GM19372 (cell line): ENCODE data around the gene MAGEE1.

ENCODE experiments used
- ATAC-seq: cut with Tn5 transposase; IDR thresholded peaks from one replicate; pipeline ENCODE4 v1.9.1; 2021; ENCODE audit warnings: mild to moderate bottlenecking, low read depth, moderate library complexity; ENCODE audit not compliant: unreplicated experiment

MAGEE1 gene, protein sequence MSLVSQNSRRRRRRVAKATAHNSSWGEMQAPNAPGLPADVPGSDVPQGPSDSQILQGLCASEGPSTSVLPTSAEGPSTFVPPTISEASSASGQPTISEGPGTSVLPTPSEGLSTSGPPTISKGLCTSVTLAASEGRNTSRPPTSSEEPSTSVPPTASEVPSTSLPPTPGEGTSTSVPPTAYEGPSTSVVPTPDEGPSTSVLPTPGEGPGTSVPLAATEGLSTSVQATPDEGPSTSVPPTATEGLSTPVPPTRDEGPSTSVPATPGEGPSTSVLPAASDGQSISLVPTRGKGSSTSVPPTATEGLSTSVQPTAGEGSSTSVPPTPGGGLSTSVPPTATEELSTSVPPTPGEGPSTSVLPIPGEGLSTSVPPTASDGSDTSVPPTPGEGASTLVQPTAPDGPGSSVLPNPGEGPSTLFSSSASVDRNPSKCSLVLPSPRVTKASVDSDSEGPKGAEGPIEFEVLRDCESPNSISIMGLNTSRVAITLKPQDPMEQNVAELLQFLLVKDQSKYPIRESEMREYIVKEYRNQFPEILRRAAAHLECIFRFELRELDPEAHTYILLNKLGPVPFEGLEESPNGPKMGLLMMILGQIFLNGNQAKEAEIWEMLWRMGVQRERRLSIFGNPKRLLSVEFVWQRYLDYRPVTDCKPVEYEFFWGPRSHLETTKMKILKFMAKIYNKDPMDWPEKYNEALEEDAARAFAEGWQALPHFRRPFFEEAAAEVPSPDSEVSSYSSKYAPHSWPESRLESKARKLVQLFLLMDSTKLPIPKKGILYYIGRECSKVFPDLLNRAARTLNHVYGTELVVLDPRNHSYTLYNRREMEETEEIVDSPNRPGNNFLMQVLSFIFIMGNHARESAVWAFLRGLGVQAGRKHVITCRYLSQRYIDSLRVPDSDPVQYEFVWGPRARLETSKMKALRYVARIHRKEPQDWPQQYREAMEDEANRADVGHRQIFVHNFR

DNA sequence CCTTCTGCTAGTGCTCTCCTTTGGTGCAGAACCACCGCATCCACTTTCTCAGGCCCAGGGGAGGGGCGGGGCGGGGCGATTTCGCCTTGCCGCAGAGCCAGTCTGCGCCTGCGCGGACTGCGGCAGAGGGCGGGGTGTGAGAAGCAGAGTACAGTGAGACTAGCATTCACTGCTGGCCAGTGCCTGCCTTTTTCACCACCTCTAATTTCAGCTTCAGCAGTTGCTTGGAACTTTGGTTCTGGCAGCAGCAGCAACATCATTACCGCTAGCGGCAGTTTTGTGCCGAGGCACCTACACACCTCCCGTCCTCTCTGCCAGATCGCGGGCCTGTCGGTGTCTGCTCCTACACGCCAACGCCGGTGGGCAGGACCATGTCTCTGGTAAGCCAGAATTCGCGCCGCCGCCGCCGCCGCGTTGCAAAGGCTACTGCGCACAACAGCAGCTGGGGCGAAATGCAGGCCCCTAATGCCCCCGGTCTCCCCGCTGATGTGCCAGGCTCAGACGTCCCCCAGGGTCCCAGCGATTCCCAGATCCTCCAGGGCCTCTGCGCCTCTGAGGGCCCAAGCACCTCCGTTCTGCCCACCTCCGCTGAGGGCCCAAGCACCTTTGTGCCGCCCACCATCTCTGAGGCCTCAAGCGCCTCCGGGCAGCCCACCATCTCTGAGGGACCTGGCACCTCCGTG is at the start of gene MAGEE1:
MAGEE1 (plus strand) TSS at position 151 of the 683 bp plus-strand sequence; CDS start at position 372, 221 bp downstream.
- ATAC-seq, result peak; percentile 81

DNA sequence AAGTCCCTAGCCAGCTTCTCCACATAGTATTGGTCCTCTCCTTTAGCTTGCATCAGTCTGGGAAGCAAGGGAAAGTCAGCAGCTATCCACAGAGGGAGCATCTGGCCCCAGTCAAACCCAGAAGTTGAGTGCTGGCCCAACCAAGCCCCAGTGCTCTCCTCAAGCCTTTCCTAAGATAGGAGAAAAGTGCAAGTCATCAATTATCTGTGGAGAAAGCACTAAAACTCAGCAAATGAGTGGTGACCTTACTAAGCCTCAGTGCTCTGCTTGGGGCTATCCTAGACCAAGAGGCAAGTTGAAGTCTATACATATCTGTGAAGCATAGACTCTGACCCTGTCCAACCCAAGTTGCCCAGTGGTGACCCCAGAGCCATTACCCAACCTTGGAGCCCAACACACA is 28.5 kb upstream of the MAGEE1 start:
- no peak for ATAC-seq

DNA sequence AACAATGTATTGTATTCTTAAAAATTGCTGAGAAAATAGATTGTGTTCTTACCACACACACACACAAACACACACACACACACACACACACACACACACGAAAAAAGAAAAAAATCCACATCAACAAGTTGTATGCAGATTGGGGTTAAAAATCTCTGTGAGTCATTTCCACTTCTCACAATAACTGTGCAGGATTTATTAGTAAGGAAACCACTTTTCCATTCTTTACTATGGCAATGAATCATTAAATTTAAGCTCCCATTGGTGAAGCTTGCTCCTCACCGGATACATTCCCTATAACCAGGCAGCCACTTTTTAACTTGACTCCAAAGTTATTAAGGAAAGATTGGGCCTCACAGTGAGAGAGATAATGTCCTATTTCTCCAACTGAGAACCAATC is 19.7 kb upstream of the MAGEE1 start:
- ATAC-seq, result no peak

DNA sequence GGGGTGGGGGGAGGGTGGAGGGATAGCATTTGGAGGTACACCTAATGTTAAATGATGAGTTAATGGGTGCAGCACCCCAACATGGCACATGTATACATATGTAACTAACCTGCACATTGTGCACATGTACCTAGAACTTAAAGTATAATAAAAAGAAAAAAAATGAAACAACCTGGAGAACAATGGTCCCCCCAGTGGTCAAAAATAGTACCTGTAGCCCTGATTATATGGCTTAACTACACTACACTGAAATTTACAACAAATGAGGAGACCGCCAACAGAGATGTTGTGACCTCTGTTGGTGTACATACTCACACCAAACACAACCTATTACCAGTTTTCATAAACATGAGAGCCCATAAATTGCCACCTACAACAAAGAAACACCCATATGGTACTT is 7.3 kb upstream of the MAGEE1 start:
- no peak for ATAC-seq

DNA sequence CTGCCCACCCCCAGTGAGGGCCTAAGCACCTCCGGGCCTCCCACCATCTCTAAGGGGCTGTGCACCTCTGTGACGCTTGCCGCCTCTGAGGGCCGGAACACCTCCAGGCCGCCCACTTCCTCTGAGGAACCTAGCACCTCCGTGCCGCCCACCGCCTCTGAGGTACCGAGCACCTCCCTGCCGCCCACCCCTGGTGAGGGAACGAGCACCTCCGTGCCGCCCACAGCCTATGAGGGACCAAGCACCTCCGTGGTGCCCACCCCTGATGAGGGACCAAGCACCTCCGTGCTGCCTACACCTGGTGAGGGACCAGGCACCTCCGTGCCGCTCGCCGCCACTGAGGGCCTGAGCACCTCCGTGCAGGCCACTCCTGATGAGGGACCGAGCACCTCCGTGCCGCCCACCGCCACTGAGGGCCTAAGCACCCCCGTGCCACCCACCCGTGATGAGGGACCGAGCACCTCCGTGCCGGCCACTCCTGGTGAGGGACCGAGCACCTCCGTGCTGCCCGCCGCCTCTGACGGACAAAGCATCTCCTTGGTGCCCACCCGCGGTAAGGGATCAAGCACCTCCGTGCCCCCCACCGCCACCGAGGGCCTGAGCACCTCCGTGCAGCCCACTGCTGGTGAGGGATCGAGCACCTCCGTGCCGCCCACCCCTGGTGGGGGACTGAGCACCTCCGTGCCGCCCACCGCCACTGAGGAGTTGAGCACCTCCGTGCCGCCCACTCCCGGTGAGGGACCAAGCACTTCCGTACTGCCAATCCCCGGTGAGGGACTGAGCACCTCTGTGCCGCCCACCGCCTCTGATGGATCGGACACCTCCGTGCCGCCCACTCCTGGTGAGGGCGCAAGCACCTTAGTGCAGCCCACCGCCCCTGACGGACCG is 977 bp downstream of the MAGEE1 start:
- peak; percentile 36 for ATAC-seq

DNA sequence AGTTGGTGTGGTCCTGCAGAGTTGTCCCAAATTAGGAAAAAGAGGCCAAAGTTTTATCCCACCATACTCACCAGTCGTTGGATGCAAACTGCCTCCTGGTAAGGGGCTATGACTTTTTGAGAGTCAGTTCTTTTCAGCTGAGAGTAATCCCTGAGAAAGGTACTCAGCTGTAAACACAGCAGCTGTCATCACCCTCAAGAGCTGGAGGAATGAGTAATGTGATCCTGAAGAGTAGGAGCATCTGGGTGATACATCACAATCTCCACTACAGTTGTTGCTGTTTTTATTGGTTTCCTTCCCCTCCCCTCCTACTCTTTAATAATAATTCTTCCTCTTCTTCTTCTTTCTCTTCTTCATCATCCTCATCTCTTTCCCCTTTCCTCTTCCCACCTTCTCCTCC is 5.7 kb downstream of the MAGEE1 start:
- ATAC-seq, result no peak

DNA sequence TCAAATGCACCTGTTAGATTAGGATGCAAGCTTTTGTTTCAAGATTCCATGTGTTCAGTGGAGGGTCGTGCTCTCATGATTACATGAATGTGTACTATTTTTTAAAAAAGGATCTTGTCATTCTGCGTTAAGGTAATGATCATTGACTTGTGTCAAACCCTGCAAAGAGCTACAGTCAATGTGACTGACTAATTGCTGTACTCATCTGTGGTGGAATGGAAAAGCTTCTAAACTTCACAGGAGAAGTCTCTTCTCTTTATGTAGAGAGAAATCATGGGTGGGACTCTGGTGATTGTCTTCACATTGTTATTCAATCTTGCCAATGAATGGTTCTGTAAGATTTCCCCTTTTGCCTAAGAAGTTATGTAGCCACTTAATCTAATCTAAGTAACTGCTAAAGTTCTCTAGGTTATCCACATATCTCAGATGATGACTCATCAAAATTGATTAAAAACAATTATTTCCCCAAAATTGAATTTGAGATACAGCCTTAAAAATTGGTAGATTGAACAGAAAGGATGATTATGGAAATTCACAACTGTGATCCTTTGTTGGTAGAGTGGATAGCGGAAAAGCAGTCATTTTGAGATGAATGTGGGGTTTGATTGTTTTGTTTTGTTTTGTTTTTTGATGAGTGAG is 6.7 kb downstream of the MAGEE1 start:
- ATAC-seq, result no peak

DNA sequence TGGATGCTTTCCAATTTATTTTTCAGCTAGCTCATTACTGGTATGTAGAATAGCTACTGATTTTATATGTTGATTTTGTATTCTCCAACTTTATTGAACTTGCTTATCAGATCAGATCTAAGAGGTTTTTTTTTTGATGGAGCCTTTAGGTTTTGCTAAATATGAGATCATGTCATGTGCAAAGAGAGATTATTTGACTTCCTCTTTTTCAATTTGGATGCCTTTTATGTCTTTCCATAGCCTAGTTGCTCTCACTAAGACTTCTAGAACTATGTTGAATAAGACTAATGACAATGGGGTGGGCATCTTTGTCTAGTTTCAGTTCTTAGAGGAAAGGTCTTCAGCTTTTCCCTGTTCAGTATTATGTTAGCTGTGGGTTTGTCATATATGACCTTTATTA is 11.7 kb downstream of the MAGEE1 start:
- no peak for ATAC-seq

DNA sequence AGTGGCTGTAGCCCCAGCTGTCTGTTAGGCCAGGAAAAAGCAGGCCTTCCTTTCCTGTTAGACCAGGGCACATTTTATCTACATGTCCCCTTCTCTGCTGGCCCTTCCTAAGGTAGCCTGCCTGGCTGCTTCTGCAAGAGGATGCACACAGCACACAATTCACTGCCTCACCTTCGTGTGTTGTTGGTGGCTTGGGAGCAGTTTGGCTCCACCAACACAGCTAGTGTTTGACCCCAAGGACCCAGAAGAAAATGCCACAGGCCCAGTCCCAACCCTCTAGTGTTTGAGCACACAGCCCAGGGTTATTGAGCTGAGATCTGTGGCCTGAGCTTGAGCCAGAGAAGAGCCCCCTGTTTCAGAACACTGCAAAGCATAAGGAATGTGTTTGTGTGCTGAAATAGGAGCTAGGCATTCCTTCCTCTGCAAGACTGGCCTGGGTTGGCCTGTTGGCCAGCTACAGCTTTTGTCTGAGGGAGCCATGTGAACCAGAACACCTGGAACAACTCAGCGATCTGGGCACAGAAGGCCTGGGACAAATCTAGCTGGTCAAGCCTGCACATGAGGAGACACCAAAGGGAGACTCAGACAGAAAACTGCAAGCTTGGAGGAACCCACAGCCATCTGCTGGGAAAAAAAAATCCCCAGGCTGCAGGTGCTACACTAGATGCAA is 26.4 kb downstream of the MAGEE1 start:
- ATAC-seq, result no peak

DNA sequence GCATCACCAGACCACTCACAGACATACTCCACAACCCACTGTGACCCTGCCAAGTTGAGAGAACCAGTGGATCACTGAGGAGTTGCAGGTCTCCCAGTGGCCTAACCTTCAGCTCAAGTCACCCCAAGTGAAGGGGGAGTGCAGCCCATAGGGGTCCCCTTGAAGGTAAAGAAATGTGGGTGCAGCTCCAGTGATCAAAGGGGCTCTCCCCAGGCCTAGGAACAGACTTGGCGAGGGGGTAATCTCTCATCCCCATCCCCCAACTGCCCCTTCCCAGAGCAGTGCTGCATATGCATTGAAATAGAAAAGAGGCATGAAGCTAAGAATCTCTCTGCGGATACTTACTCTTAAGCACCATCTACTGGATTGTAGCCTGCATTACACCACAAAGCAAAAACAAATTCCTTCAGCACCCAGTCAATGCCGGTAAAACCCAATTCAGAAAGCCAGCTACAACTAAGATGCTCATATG is 27.0 kb downstream of the MAGEE1 start:
- ATAC-seq, result peak; percentile 54

DNA sequence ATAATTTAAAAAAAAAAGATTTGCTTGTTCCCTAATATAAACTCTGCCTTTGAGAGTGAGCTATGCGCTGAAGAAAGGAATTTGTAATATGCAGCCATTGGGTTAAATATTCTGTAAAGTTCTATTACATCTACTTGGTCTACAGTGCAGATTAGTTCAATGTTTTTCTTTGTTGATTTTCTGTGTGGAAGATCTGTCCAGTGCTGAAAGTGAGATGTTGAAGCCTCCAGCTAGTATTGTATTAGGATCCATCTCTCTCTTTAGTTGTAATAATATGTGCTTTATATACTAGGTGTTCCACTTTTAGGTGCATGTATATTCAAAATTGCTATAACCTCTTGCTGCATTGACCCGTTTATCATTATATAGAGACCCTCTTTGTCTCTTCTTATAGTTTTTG is 49.8 kb downstream of the MAGEE1 start:
- no peak for ATAC-seq
